GM21360 (cell line): Measurements from ENCODE around the gene CD19.
"Not testable (repeated sequence)": the region's sequence is repeated elsewhere in the genome, so short reads cannot be mapped to it uniquely, and the experiment has no call there.

Experiments
- ATAC-seq: cut with Tn5 transposase; IDR thresholded peaks from one replicate; pipeline ENCODE4 v1.9.1; 2021; ENCODE audit warnings: mild to moderate bottlenecking, moderate library complexity; ENCODE audit not compliant: unreplicated experiment

CD19 gene

GRCh38 chr16:28980330-28980729 lies 48.6 kb downstream of the CD19 start:
- ATAC-seq, result not testable (repeated sequence)

GRCh38 chr16:28980929-28981328 lies 49.2 kb downstream of the CD19 start:
- no peak for ATAC-seq

GRCh38 chr16:28981517-28981916 lies 49.7 kb downstream of the CD19 start:
- no peak for ATAC-seq

- ATAC-seq, result no peak
Measured at GRCh38 chr16:28982418-28982817, 50.6 kb downstream of the CD19 start.

- no peak for ATAC-seq
Measured at GRCh38 chr16:28982949-28983348, 51.2 kb downstream of the CD19 start.

- ATAC-seq, result no peak
Measured at GRCh38 chr16:28983644-28984043, 51.9 kb downstream of the CD19 start.

GRCh38 chr16:28984091-28984490 lies 52.3 kb downstream of the CD19 start:
- ATAC-seq, result no peak

- no peak for ATAC-seq
Measured at GRCh38 chr16:28984619-28985135, 52.9 kb downstream of the CD19 start, which contains the start of gene LAT. Gene LAT, plus strand, starts transcription at chr16:28985052. Its CDS starts 366 bp downstream, at chr16:28985418.

- ATAC-seq, result no peak
Measured at GRCh38 chr16:28985211-28986041, 53.7 kb downstream of the CD19 start.

- no peak for ATAC-seq
Measured at GRCh38 chr16:28986046-28986445, 54.3 kb downstream of the CD19 start.

- ATAC-seq, result no peak
Measured at GRCh38 chr16:28986492-28986891, 54.7 kb downstream of the CD19 start.

- no peak for ATAC-seq
Measured at GRCh38 chr16:28987170-28987853, 55.5 kb downstream of the CD19 start.
